Measurements from ENCODE around the gene TMEM190. TPM values are rescaled to one million over a fixed set of nuclear protein-coding genes. Genes with fewer than 3 reads are reported as not detected.
A peak's percentile ranks its signal among the peaks of the same experiment; 100 is the strongest.
"Not testable (repeated sequence)": the region's sequence is repeated elsewhere in the genome, so short reads cannot be mapped to it uniquely, and the experiment has no call there.

TMEM190 gene
- total RNA-seq, 4 donors from 2014 or later, result not detected

DNA sequence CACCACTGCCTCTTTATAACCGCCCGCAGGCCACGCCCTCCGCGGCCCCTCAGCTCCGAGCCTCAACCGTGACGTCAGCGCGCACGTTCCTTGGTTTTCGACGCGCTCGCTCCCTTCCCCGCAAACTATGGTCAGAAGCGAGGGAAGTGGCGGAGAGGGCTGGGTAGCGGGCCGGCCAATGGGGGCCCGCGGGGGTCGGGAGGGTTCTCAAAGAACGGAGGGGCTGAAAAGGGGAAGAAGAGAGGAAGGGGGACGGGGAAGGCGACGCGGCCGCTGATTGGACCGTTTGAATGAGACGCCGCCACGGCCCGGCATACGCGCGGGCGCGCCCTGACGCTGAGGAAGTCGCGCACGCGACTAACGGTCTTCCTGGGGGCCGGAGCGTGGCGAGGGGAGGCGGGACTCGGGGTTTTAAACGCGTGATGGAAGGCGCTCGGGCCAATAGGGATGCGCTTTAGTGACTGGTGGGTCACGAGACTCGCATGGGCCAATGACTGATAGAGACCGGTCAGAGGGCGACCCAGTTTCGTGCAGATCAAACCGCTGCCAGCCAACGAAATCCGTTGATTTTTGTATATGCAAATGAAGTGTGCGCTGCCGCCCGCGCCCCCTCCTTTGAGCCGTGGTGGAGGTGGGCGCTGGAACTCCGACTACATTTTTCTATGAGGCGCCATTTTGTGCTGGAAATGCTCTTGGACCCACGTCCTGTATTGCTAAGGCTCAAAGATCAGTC is 31.3 kb downstream of the TMEM190 start:
- intact Hi-C loops (cut with DNase I), result no loop called here
- WGBS, 2 donors, result 1 to 2% methylated on average over 56 to 71 of the region's 72 CpGs
- peak; percentile 99 for DNase-seq

DNA sequence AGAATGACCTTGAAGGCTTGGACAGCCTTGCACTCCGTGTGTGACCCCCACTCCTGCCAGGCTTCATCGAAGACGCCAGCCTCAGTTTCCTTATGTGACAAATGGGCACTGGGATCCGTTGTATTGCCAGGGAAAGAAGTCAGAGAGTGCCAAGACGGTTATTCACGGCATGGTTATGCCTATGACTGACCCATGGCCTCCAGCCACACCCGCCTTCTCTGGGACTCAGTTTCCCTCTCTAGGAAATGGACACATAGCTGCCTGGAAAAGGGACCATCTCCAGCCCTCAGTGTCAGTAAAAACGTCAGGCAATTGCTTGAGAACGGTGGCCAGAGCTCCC is 31.9 kb downstream of the TMEM190 start:
- Histone ChIP-seq H3K27me3 (no peaks in the 10 kb centered on the region), H3K36me3 (peaks cover 0 to 5% of the 10 kb centered on the region in 2 donors), H3K9me3 (no peaks in the 10 kb centered on the region), H3K27ac (peak overlapping the region; percentile 91 to 99 (median 94)), H3K4me3 (replicated peaks in 1 of 3) (peak overlapping the region in 2 of 3 donors; percentile 44 to 92), H3K4me1 (peaks cover 14 to 18% of the 10 kb centered on the region in 2 donors)
- intact Hi-C loops (cut with DNase I), result no loop called here
- DNase-seq, result no peak
- no peak for TF ChIP-seq CTCF (IDR thresholded peaks at IDR 0.05)
- peak in 1 of 2 donors; percentile 22 for TF ChIP-seq POLR2A (IDR thresholded peaks at IDR 0.05)
- WGBS, 2 donors, result 73 to 76% methylated on average over 9 of the region's 9 CpGs

More for the DNA sequence above, 31.3 kb downstream of the TMEM190 start:
- Histone ChIP-seq H3K36me3 (peaks cover 0 to 10% of the 10 kb centered on the region in 2 donors), H3K27ac (peak overlapping the region; percentile 94 to 100 (median 99)), H3K4me3 (replicated peaks in 1 of 3) (peak overlapping the region; percentile 69 to 93 (median 92)), H3K4me1 (peaks cover 14 to 18% of the 10 kb centered on the region in 2 donors), H3K27me3 (no peaks in the 10 kb centered on the region), H3K9me3 (no peaks in the 10 kb centered on the region)
- TF ChIP-seq POLR2A (IDR thresholded peaks at IDR 0.05), result no peak
- no peak for TF ChIP-seq CTCF (IDR thresholded peaks at IDR 0.05)

- H3K4me3 ChIP-seq (replicated peaks in 1 of 3); DNase-seq; H3K27ac ChIP-seq; intact Hi-C loops (cut with DNase I); H3K9me3 ChIP-seq; H3K27me3 ChIP-seq; H3K36me3 ChIP-seq: not testable (repeated sequence)
- WGBS, 2 donors, result 92 to 97% methylated on average over 8 of the region's 8 CpGs
- H3K4me1 ChIP-seq, result peaks cover 14 to 18% of the 10 kb centered on the region in 2 donors
These were observed 32.6 kb downstream of the TMEM190 start for GRCh38 chr19:55409179-55409578.

DNA sequence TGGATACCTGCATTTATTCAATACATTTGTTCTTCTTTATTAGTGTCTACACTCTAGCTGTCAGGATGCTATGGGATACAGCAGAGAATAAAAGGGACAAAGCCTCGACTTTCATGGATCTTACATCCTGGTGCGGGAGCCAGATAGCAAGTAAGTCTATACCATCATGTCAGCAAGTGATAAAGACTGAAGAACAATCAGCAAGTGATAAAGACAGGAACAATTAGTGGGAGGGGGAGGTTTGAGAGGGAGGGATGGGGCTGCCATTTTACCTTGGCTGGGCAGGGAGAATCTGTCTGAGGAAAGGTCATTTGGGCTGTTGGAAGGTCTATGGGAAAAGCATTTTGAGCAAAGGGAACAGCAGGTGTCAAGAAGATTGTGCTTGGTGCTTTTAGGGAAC is 33.5 kb downstream of the TMEM190 start:
- intact Hi-C loops (cut with DNase I), result no loop called here
- Histone ChIP-seq H3K27ac (no peak overlapping the region), H3K4me1 (peaks cover 14 to 18% of the 10 kb centered on the region in 2 donors), H3K27me3 (no peaks in the 10 kb centered on the region), H3K36me3 (no peaks in the 10 kb centered on the region), H3K9me3 (no peaks in the 10 kb centered on the region), H3K4me3 (replicated peaks in 1 of 3) (no peak overlapping the region)
- TF ChIP-seq POLR2A (IDR thresholded peaks at IDR 0.05) (no peak), CTCF (IDR thresholded peaks at IDR 0.05) (no peak)
- DNase-seq, result no peak
- WGBS, 2 donors, result 95 to 98% methylated on average over 2 of the region's 2 CpGs

- H3K27ac ChIP-seq, result no peak overlapping the region
- H3K9me3 ChIP-seq, result no peaks in the 10 kb centered on the region
- H3K36me3 ChIP-seq, result no peaks in the 10 kb centered on the region
- H3K27me3 ChIP-seq, result no peaks in the 10 kb centered on the region
- 5 to 6% methylated on average over 6 to 7 of the region's 7 CpGs for WGBS, 2 donors
- H3K4me3 ChIP-seq (replicated peaks in 1 of 3), result no peak overlapping the region
- DNase-seq, result peak; percentile 67 to 69
- TF ChIP-seq CTCF (IDR thresholded peaks at IDR 0.05), result peak; percentile 29 to 81 (median 68)
- no peak for TF ChIP-seq POLR2A (IDR thresholded peaks at IDR 0.05)
- no peaks in the 10 kb centered on the region for H3K4me1 ChIP-seq
- intact Hi-C loops (cut with DNase I), result loop anchor here (5.0 kb wide), 1 partner anchor 276 kb away; no protein-coding TSS in a partner anchor
These were observed 41.6 kb downstream of the TMEM190 start for GRCh38 chr19:55418185-55418584.
